ENCODE data around the gene DVL2. TPM values are rescaled to one million over a fixed set of nuclear protein-coding genes. Genes with fewer than 3 reads are reported as not detected.

The DVL2 gene
- total RNA-seq: 23.5 TPM
- long read RNA-seq, transcript DVL2-201 (15 exons, 3,018 nt): major isoform, 20 of 39 reads
- long read RNA-seq, partial matches to known transcripts: 5 of 39 reads
- long read RNA-seq, other reads (novel, unspliced or antisense): 14 of 39 reads

DNA sequence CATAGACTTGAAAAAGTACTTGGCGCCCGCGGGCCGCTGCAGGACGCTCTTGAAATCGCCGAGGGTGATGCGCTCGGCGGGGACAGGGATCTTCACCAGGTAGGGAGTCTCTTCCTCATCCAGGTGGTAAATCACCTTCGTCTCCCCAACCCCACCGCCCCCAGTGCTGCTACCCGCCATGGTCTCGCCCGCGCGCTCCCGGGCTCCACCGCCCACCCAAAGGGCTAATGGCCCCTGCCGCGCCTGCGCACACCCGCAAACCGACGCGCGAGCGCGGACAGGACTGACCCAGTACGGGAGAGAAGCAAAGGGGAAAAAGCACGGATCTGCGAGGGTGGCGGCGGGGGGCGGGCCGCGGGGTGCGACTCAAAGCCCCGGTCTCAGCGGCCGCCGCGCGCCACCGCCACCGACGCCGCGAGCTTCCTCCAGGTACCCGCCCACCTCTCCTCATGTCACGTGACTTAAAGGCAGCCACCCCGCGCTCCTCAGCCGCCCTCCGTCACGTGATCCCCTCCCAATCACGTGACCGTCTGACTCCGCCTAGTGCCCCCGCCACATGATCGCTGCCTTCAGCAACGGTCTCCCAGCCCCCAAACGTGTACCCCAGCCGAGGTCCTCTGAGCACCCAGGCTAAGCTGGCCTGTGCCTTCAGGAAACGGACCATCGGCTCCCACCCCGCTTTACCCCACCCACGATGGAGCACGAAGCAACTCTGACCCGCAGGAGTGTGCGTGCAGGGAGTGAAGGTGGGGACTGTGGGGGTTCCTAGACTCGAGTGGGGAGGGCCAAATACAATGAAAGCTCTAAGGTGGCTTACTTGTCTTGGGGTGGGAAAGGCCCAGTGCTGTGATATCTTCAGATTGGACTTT lies at the start of gene DVL2:
Gene DVL2 (minus strand): TSS at position 435 of the 869 bp plus-strand sequence. CDS start 255 bp downstream, at position 180.
- DNase-seq (peak; percentile 96), ATAC-seq (peak; percentile 68)
- intact Hi-C loops (cut with micrococcal nuclease): no loop called here

- no peak for ATAC-seq
- no peak for DNase-seq
- intact Hi-C loops (cut with micrococcal nuclease): no loop called here
These were observed 49.3 kb upstream of the DVL2 start for GRCh38 chr17:7283471-7284216.

DNA sequence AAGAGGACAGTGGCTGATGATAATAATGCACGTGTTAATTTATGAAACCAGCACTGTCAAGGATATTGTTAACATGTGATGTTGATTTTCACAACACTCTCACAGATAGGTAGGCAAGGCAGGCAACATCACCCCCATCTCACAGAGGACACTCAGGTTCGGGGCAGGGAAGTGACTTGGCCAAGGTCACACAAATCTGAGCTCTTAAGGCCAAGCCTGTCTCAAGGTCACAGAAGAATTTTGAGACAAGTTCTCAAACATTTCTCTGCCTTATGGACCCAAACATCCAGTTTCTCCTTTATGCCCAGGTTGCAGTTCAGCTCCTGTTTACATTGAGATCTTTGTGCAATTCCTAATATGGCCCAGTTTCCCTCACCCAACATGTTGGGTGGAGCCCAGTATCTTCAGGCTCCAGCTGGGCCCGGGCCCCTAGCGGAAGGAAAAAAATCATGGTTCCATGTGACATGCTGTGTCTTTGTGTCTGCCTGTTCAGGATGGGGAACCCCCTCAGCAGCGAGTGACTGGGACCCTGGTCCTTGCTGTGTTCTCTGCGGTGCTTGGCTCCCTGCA lies 48.5 kb upstream of the DVL2 start:
- intact Hi-C loops (cut with micrococcal nuclease): no loop called here
- no peak for DNase-seq
- no peak for ATAC-seq

DNA sequence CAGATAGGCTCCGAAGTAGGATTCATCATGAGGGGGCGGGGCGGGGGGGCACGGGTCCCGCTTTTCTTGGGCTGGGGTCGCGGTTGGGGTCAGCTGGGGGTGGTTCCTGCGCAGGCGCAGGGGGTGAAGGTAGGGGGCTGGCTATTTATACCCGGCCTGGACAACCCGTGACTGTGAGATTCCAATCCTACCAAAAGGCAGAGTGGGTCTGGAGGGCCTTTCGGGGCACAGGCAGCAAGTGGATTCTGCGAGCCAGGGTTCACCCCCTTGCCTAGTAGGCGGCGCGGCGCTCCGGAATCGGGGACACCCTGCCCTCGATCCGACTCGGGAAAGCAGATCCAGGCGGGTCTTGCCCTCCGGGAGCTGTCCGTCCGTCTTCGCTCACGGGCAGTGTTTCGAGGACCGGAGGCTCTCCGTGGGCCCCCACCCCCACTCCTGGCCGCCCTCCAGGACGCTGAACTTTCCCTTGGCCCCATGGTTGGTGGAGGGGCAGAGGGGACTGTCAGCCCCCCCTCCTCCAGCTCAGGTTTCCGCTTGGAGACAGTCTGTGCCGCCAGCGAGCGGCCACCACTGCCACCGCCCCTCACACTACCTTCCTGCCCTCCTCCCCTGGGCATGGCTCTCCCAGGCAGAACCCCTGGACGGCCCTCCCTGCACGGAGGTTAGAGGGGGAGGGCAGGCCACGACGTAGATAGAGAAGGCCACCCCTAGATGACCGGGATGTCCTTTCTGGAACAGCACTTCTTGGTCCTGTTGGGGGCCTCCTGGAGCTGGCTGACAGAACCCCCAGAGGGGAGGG lies 47.8 kb upstream of the DVL2 start:
- intact Hi-C loops (cut with micrococcal nuclease): loop anchor here (2.0 kb wide), 1 partner anchor 15 kb away; no protein-coding TSS in a partner anchor
- ATAC-seq: peak; percentile 69

GRCh38 chr17:7281074-7281952 lies 47.0 kb upstream of the DVL2 start, which contains the start of gene SLC2A4:
Gene SLC2A4 (plus strand): TSS chr17:7281718. CDS start chr17:7281935, 217 bp downstream.
- DNase-seq (peak; percentile 97), ATAC-seq (peak; percentile 84)
- intact Hi-C loops (cut with micrococcal nuclease): loop anchor here (2.0 kb wide), 1 partner anchor 15 kb away; no protein-coding TSS in a partner anchor

More for the DNA sequence above, 47.8 kb upstream of the DVL2 start:
- DNase-seq: peak; percentile 90

DNA sequence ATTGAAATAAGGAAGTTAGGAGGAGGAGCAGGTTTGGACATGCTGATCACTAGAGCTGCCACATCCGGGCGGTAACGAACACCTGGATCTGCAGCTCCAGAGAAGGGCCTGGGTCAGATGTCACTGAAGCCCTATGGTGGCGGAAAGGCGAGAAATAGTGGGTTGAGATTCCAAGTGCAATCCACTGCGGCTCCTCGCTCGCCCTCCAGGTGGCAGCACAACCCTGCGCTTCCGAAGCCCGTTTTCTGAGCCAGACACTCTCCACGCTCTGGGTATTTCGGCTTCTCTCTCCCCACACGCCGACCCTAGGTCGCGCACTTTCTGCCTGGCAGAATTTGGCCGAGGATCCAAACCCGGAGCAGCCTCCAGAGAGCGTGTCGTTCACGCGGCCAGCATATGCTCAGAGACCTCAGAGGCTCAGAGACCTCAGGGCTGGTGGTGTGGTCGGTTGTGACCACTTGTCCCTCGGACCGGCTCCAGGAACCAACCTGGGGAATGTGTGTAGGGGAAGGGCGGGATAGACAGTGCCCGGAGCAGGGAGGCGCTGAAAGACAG lies 46.3 kb upstream of the DVL2 start:
- ATAC-seq: peak; percentile 62
- peak; percentile 91 for DNase-seq
- intact Hi-C loops (cut with micrococcal nuclease): loop anchor here (2.0 kb wide), 1 partner anchor 16 kb away; no protein-coding TSS in a partner anchor

GRCh38 chr17:7279448-7279847 lies 45.1 kb upstream of the DVL2 start:
- intact Hi-C loops (cut with micrococcal nuclease): no loop called here

GRCh38 chr17:7266784-7267183 lies 32.5 kb upstream of the DVL2 start:
- intact Hi-C loops (cut with micrococcal nuclease): no loop called here
- ATAC-seq: no peak

More at GRCh38 chr17:7279448-7279847, 45.1 kb upstream of the DVL2 start:
- ATAC-seq (no peak), DNase-seq (no peak)

DNA sequence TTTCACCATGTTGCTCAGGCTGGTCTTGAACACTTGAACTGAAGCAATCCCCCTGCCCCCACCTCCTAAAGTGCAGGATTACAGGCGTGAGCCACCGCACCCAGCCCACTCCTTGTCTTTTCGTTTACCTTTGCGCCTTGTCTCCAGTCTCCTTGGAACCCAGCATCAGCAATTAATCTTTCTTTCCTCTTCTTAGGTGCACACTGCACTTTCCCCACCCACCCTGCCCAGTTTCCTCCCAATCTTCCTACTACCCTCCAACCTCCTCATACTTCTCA lies 29.4 kb upstream of the DVL2 start:
- DNase-seq: no peak
- intact Hi-C loops (cut with micrococcal nuclease): no loop called here
- no peak for ATAC-seq

More at GRCh38 chr17:7266784-7267183, 32.5 kb upstream of the DVL2 start:
- no peak for DNase-seq

DNA sequence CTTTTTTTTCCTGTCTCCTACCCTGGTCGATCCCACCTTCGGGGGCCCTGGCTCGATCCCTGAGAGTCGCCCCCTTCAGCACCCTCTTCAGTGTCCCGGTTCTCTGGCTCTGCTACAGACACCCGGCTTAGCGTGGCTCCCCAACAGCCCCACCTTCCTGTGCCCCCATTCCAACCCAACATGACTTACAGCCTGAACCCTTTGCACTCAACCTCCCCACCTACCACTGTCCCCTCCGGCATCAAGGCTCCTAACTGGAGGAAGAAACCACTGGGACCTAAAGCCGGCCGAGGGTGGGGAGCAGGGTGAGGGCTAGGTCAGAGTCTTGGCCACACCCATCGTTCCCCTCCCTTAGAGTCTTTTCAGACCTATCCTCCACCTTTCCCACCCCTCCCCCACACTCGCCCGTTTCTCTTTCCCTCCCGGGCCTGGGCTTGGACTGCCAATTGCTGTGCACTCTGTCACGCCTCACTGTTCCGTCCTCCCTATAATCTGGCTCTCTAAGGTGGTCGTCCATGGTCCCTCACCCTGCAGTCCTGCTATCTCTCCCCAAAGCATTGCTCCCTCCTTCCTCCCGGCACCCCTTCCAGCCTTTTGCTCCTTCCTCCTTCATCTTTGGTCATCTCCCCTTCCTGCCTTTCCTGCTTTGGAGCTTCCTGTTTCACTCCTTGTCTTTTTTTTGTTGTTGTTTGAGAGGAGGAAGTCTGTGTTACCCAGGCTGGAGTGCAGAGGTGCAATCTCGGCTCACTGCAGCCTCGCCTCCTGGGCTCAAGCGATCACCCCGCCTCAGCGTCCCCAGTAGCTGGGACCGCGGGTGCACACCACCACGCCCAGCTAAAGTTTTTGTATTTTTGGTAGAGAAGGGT lies 28.9 kb upstream of the DVL2 start:
- ATAC-seq (no peak), DNase-seq (no peak)
- intact Hi-C loops (cut with micrococcal nuclease): no loop called here

GRCh38 chr17:7262192-7262934 lies 28.0 kb upstream of the DVL2 start, which contains the start of gene CLDN7:
Gene CLDN7 (minus strand): TSS chr17:7262478. CDS start chr17:7262043, 435 bp downstream.
- DNase-seq (no peak), ATAC-seq (no peak)
- intact Hi-C loops (cut with micrococcal nuclease): no loop called here

GRCh38 chr17:7261379-7262191 lies 27.3 kb upstream of the DVL2 start:
- DNase-seq (no peak), ATAC-seq (peak; percentile 33)
- intact Hi-C loops (cut with micrococcal nuclease): no loop called here

GRCh38 chr17:7260651-7261378 lies 26.5 kb upstream of the DVL2 start:
- DNase-seq: peak; percentile 53
- ATAC-seq: peak; percentile 70
- intact Hi-C loops (cut with micrococcal nuclease): no loop called here

DNA sequence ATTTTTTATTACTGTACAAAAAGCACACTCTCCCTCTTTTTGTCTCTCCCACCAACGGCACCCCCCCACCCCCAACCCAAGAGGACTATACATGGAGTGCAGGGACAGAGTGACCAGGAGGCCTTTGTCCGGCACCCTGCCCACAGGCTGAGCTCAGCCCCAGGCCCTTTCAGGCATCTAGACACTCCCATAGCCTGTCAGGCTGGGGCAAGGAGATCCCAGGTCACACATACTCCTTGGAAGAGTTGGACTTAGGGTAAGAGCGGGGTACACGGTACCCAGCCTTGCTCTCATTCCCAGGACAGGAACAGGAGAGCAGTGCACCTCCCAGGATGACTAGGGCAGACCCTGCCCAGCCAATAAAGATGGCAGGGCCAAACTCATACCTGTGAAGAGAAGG lies 25.8 kb upstream of the DVL2 start:
- peak; percentile 6 for ATAC-seq
- intact Hi-C loops (cut with micrococcal nuclease): no loop called here
- no peak for DNase-seq

Data from left ventricle myocardium superior (tissue), 1 donor.